Stimulated activated CD4-positive, alpha-beta T cell treated with anti-CD3 and anti-CD28 coated beads, Interleukin-1b, Interleukin-23, amount 100 ng/mL, for 48 hours (primary cell): Measurements from ENCODE around the gene ADAMTS17.
A peak's percentile ranks its signal among the peaks of the same experiment; 100 is the strongest.

ENCODE experiments used
- DNase-seq: peaks from one replicate; pipeline ENCODE4 v3.0.0-alpha.2; 2020

Gene ADAMTS17, protein sequence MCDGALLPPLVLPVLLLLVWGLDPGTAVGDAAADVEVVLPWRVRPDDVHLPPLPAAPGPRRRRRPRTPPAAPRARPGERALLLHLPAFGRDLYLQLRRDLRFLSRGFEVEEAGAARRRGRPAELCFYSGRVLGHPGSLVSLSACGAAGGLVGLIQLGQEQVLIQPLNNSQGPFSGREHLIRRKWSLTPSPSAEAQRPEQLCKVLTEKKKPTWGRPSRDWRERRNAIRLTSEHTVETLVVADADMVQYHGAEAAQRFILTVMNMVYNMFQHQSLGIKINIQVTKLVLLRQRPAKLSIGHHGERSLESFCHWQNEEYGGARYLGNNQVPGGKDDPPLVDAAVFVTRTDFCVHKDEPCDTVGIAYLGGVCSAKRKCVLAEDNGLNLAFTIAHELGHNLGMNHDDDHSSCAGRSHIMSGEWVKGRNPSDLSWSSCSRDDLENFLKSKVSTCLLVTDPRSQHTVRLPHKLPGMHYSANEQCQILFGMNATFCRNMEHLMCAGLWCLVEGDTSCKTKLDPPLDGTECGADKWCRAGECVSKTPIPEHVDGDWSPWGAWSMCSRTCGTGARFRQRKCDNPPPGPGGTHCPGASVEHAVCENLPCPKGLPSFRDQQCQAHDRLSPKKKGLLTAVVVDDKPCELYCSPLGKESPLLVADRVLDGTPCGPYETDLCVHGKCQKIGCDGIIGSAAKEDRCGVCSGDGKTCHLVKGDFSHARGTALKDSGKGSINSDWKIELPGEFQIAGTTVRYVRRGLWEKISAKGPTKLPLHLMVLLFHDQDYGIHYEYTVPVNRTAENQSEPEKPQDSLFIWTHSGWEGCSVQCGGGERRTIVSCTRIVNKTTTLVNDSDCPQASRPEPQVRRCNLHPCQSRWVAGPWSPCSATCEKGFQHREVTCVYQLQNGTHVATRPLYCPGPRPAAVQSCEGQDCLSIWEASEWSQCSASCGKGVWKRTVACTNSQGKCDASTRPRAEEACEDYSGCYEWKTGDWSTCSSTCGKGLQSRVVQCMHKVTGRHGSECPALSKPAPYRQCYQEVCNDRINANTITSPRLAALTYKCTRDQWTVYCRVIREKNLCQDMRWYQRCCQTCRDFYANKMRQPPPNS

DNA sequence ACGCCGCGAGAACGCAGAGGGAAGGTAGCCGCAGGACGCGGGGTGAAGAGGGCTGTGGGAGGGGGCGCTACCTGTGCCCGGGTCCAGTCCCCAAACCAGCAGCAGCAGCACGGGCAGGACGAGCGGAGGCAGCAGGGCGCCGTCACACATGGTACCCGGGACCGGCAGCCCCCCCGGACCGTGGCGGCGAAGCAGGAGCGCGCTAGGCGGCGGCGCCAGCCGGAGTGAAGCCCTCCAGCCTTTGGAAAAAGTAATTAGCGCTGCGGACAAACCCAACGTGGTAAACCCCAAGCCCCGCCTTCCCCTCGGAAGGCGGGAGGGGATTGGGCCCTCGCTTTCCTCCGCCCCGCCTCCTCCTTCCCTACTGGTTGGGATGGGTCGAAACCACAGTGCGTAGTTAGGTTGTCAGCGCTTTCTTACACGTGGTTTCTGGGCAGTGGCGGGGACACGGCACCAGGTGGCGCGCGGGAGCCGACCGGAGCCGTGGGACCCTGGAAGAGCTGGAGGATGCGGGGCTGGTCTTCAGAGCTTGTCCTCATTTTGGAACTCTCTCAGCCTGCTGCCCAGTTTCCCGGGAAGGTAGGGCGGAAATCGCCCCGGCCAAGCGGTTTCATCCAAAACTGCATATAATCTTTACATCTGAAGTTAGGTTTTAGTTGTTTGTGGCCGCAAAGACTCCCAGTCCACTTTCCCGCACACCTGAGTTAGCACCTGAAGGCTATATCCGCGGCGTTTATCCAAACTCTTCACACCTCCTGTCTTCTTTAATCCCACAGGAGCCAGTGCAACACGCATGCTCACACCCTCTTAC, at the start of gene ADAMTS17:
ADAMTS17 (minus strand) TSS at position 226 of the 811 bp plus-strand sequence; CDS start at position 150, 76 bp downstream.
- DNase-seq: peak; percentile 93

DNA sequence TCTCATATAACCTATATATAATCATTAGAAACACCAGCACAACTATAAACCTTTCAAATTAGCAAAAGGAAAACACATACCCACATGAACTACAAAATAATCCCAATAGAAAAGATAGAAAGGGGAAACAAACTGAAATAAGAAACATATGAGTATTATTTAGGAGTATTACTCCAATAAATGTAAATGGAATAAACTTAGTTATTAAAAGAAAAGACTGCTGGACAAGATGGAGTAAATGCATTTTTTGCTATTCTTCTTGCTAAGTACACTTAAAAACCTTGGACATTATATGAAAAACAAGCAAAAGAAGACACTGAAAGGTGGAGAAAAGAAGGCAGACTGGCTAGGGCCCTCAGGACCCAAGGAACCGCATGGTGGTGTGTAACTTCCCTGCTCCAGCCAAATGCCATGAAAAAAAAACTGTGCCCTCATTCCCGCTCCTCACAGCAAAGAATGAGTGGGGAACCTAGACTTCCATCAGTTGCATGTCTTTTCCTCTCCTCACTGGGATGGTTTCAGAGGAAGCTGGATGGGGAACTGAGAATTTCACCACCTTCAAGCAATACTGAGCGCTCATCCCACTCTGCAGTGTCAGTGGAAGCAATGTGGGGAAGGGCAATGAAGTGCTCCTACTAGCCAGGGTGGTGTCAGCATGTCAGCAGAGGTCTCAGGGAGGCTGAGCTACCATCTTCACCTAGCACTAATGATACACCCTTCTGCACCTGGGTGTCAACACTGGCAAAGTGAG, 43.7 kb upstream of the ADAMTS17 start:
- DNase-seq: no peak

GRCh38 chr15:100384108-100384410, 42.3 kb upstream of the ADAMTS17 start:
- DNase-seq: no peak

- peak; percentile 15 for DNase-seq
Observed at GRCh38 chr15:100383302-100384107, 41.7 kb upstream of the ADAMTS17 start.

DNA sequence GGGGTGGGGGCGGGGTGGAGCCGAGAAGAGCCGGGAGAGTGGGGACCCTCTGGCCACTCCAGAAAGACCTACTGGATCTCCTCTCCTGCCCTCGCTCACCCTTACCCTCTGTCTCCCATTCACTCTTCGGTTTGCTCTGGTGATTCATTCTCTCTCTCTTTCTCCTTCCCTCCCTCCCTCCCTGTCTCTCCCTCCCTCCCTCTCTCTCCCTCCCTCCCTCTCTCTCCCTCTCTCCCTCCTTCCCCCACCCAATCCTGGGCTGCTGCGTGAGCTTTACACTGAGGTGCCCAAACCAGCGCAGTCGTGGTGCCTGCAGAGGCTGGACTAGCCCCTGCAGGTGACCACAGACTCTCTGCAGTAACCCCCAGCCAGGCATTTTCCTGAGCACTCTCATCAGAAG, 32.2 kb upstream of the ADAMTS17 start:
- no peak for DNase-seq

GRCh38 chr15:100373120-100373896, 31.5 kb upstream of the ADAMTS17 start:
- DNase-seq: no peak

DNA sequence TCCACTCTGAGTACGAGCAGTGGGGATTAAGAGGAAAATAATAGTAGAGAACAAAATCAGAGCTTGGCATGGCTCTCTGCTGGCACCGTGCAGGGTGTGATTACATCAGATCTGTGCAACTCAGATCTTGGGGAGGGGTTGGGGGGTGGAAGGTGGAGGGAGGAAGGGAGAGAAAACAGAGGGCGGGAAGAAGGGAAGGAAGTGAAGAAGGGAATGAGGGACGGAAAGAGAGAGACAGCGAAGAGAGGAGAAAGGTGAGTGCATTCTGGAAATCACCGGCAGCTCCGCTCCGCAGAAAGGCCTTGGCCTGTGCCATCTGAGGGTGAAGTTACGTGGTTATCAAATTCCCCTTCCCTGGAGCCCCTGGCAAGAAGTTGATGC, 31.0 kb upstream of the ADAMTS17 start:
- no peak for DNase-seq

GRCh38 chr15:100355342-100355741, 13.6 kb upstream of the ADAMTS17 start:
- DNase-seq: no peak

DNA sequence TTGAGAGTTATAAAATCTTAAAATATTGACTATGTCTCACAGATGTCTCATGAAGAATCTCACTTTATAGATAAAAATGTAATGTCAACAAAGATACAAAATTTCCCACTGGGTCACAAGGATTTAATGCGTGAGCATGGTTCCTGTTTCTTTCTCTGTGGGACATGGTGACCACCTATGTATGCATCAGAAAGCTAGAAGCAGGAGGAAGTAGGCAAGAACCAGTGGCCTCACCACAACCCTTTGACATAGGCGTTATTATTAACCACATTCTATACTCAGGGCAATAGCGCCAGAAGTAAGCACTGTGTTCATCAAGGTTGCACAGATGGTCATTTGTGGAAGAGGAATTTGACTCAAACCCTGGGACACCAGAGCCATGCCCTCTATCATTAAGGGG, 11.7 kb upstream of the ADAMTS17 start:
- DNase-seq: no peak

DNA sequence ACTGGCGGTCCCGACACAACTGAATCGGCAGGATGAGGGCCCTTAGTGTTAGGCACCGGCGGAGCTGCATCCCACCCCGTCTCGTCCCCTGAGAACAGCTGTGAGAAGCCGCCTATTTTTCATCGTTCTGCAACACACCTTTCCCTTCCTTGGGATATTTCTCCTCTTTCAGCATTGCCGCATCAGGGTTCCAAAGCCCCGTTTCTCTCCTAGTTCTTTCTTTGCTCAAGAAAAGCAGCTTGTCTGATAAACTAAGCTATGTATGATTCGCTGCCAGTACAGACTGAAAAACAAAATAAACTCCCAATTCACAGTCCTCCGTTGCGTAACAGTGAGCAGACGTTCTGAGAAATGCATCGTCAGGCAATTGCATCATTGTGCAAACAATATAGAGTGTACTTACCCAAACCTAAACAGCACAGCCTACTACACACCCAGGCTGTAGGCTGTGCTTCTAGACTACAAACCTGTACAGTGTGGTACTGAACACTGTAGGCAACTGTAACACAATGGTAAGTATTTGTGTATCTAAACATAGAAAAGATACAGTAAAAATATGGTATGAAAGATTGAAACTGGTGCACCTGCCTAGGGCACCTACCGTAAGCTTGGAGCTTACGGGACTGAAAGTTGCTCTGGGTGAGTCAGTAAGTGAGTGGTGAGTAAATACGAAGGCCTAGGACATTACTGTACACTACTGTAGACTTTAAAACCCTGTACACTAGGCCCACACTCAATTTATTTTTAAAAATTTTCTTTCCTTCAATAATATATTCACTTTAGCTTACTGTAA, 8.9 kb upstream of the ADAMTS17 start:
- no peak for DNase-seq

DNA sequence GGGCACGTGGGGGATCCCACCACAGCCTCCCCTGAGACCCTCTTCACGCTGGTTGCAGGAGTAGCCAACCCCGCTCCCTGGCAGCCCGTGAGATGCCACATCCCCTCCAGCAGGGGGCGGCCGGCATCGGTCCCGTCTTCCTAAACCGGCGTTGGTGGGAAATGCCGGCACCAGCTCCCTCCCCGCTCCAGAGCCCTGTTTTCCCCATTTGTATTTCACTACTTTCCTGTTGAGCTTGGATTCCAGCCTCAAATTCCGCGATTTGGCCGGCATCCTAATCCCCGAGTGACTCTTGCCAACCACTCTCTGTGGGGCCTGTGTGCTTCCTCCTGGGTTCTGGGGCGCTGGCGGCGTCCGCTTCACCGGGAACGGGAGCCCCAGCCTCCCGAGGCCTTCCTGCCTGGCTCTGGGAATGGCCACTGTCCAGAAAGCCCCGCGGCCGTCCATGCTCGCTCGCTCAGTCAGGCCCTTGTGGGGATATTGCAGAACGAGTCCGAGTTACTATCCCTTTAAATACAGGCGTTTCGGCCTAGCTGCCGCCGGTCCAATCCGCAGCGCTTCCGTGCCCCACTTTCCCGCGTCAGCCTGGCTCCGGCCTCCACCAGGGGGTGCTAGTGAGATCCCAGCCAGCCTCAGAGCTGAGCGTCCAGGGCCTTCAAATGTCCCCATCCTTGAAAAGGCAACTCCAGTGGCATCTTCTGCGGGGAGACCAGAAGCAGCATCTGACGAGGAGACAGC, 8.1 kb upstream of the ADAMTS17 start:
- peak; percentile 85 for DNase-seq

DNA sequence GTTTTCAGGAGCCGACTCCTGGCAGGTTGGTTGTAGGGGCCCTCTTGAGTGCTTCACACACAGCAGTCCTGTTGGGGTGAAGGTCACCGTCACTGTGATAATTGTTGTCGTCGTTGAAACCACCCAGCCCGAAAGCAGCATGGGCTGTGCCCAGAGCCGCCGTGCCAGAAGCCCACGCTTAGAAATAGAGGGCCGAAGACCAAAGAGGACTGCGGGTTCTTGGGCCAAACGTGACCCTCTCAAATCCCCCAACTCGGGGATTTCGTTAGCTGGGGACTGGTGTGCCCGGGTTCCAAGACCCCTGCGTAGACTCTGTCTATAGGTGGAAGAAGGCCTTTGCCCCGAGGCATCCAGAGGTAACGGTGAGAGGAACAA, 7.5 kb upstream of the ADAMTS17 start:
- DNase-seq: no peak

GRCh38 chr15:100348578-100348977, 6.8 kb upstream of the ADAMTS17 start:
- DNase-seq: no peak

DNA sequence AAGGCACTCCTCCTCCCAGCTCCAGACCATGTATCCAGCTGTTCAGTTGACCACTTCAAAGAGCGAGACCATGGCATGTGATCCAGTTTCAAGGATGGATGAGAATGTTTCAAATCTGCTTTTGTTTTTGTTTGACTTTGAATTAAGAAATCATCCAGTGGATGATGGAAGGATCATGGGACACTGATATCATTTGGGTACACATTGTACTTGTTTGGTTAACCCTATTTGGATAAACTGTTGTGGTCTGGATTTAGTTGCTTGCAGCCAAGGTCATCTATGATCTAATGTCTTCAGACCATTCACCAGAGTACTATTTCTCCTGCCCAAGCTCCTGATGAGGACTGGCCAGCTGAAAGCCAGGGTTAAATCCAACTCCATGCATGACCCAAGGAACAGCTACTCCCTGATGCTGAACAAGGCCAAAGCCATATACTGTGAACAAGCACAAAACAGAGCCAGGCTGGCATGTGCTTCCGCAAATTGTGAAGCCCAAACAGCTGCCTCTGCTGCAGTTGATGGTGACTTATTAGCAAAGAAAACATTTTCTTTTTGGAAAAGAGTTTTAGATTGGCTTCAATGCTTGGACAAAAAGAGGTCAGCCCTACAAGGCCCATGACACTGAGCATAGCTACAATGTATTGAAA, 5.2 kb upstream of the ADAMTS17 start:
- DNase-seq: no peak

DNA sequence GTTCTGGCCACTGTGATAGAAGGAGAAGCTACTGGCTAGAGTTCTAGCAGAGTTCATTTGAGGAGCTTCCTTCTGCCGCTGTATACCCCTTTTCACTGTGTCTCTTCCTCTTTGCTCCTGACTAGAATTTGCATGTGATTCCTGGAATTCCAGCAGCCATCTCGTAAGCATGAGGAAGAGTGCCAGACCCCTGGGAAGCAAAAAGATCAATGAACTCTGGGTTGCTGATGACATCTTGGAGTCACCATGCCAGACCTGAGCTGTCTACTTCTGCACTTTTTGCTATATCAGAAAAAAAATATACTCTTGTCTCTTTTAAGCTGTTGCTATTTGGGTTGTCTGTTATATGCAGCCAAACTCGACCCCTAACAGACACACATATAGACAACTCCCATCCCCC, 3.7 kb upstream of the ADAMTS17 start:
- DNase-seq: no peak

- no peak for DNase-seq
Observed at GRCh38 chr15:100343251-100343650, 1.5 kb upstream of the ADAMTS17 start.

GRCh38 chr15:100341239-100341749, 481 bp downstream of the ADAMTS17 start:
- no peak for DNase-seq

DNA sequence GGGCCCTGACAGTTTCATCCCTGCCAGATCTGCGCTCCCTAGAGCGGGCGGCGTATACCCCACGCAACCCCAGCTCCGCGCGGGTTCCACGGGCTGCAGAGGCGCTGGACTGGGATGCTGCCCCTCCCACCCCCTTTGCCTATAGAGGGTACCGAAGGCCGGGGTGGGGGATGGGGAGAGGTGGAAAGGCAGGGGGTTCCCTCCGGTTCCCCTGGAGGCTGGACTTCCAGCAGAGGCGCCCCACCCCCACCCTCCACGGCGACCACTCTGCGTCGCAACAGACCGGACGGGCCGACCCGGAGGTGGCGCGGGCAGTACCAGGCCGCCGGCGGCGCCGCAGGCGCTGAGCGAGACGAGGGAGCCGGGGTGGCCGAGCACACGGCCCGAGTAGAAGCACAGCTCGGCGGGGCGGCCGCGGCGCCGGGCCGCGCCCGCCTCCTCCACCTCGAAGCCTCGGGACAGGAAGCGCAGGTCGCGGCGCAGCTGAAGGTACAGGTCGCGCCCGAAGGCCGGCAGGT, 995 bp downstream of the ADAMTS17 start:
- no peak for DNase-seq
